Ammon's horn (tissue), 1 donor: ENCODE data around the gene IGF1R.

ENCODE experiments used
- DNase-seq: peaks from one replicate; pipeline ENCODE4 v3.0.0-alpha.2; 2016; ENCODE audit warnings: low spot score

Gene IGF1R

DNA sequence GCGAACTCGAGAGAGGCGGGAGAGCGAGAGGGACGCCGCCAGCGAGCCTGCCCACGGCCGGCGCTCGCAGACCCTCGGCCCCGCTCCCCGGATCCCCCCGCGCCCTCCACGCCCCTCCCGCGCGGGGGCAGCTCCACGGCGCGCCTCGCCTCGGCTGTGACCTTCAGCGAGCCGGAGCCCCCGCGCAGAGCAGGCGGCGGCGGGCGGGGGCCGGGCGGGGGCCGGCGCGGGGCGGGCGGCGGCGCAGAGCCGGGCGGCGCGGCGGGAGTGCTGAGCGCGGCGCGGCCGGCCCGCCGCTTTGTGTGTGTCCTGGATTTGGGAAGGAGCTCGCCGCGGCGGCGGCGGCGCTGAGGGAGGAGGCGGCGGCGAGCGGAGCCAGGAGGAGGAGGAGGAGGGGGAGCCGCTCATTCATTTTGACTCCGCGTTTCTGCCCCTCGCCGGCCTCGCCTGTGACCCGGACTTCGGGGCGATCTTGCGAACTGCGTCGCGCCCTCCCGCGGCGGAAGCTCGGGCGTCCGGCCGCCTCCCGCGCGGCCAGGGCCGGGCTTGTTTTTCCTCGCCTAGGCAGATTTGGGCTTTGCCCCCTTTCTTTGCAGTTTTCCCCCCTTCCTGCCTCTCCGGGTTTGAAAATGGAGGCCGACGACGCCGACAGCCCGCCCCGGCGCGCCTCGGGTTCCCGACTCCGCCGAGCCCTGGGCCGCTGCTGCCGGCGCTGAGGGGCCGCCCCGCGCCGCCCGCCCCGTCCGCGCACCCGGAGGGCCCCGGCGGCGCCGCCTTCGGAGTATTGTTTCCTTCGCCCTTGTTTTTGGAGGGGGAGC is 524 bp downstream of the IGF1R start:
- DNase-seq: peak; percentile 51

DNA sequence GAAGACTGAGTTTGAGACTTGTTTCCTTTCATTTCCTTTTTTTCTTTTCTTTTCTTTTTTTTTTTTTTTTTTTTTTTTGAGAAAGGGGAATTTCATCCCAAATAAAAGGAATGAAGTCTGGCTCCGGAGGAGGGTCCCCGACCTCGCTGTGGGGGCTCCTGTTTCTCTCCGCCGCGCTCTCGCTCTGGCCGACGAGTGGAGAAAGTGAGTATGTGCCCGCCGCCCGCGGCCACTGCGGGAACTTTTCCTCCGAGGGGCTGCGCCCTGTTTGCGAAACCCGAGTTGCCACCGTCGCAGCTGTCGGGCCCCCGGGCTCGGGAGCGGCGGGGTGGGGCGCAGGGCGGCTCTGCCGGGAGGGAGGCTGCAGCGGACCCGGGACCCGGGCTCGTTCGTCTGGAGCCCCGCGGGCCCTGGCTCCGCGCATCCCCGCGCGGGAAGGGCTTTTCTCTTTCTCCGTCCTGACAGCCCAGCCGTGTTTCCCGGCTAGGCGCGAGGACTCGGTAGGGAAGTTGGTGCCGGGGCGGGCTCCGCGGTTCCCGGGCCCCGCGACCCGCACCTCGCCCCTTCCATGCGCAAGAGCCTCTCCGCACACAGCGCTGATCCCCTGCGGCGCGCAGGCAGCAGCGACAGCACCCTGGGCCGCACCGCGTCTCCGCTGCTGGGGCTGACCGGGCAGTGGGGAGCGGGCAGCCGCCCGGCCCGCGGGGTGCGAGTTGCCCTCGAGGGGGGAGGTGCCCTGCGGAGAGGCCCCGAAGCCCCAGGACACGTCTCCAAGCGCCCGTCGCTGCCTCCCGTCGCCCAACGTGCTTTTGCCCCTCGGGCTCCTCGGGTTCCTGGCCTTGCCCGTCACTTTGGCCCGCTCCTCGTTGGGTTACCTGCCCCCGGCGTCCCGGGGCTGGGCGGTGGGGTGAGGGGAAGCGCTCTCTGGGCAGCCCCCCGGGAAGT is 1.4 kb downstream of the IGF1R start:
- DNase-seq: no peak

DNA sequence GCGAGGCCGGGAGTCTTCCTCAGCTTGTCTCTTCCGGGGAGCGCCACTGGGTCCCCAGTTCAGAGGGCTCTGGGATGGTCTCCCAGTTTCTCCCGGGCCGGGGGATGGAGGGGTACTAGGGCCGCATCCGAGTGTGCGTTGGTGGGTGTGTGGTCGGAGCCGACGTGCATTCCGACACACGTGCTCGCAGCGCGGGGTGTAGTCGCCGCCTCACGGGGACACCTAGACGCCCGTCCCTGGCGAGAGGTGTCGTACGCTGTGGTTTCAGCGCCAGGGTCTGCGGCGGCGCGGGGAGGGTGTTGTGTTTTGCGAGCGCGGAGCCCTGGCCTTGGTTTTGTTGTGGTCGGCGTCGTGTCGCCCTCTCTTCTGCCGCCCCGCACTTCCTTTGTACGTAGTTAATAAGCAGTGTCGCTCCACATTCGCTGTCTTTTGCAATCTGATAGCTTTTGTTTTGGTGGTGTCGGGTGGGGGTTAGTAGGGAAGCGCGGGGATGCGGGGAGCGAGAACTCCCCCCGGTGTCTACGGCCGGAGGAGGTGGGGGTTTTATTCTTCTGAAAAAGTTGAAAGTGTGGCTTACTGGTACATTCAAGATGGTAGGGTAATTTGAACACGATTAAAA is 2.2 kb downstream of the IGF1R start:
- peak; percentile 37 for DNase-seq

DNA sequence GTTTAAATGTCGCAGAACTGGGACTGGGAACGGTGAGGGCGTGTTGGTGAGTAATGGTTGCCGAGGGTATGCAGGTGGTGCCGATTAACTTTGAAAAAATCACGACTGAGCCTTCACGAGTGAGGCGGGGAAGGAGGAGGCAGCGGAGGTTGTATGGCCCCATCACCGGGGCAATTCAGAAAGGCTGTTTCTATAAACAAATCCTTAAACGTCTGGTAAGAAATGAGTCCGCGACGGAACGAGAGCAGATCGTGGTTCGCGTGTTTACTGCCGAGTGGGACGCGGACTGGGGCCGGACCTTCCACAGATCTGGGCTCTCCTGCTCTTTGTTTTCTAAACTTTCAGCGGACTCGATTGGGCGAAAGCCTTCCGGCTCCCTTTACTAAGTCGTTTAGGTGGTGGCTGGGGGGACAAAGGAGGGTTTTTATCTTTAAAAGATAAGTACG is 2.7 kb downstream of the IGF1R start:
- no peak for DNase-seq

DNA sequence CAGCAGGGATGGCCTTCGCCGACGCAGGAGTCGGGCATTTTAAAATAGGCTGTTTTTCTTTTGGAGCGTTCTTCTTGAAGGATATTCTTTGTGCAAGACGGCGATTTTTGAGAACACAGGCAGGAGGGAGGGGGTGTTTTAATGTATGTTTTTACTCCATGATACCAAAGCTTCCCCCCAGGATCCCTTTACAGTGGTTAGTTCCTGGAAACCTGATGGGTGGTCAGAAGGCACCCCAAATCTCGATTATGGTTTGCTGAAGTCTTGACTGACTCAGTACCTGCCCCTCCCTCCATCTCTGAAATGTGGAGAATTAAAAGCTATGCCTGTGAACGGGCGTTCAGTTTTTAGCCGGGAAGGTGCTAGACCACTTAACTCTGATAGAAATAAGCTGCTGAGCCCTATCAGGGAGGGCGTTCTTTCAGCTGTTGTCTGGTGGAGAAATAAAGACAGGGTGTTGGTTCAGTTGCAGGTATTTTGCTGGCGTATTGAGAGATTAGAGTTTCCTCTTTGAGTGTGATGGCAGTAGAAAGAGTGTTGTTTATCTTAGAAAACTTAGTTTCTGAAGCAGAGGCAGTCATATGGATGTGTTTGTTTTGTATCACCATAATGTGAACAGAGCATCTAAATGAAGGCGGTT is 3.4 kb downstream of the IGF1R start:
- no peak for DNase-seq

DNA sequence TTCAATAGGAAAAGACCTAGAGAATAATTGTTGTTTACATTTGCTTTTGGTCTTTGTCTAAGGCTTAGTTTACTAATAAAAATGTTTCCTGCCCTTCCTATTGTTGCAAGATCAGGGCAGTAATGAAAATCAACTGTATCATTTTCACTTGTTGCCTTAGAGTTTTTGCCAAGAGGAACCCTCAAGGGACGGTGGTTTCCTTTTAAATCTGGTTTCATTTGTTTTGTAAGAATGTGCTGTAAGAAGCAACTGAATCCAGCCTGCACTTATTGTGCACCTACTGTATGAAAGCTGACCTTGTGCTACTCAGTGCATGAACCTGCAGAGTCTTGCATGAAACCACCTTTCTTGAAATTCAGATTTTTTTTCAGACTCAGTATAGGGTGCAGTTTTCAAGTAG is 5.3 kb downstream of the IGF1R start:
- DNase-seq: no peak

DNA sequence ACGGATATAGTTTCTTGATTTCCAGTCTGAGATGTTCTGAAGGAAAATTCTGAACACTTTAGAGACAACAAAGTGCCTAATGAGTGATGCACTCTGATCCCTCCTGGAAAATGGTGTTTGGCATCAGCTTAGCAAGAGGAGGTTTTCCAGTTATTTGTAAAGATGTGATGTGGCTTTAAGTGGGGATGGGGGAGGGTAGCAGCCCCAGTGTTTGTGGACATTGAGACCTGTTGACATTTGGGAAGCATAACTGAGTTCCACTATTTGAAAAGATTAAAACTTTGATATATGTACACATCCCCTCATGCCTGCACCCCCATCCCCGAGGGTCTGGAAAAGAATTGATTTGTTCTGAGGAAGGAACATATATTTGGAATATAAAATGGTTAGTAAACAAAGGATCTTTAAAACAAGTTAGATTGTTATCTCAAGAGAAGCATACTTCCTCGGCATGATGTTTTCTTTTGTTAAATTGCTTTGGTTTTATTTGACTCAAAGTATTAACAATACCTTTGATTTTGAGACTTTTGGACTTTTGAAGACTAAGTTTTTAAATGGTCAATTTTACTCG is 6.5 kb downstream of the IGF1R start:
- no peak for DNase-seq

DNA sequence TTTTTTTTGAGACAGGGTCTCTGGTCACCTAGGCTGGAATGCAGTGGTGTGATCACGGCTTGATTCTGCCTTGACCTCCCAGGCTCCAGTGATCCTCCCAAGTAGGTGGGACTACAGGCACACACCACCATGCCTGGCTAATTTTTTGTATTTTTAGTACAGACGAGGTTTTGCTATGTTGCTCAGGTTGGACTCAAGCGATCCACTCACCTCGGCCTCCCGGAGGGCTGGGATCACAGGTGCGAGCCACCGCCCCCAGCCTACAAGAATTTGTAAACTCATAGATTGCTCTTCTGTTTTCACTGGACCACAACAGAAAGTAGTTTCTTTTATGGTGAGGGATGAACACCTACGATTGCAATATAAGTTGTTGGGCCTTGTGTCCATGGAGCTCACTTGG is 7.4 kb downstream of the IGF1R start:
- DNase-seq: no peak

DNA sequence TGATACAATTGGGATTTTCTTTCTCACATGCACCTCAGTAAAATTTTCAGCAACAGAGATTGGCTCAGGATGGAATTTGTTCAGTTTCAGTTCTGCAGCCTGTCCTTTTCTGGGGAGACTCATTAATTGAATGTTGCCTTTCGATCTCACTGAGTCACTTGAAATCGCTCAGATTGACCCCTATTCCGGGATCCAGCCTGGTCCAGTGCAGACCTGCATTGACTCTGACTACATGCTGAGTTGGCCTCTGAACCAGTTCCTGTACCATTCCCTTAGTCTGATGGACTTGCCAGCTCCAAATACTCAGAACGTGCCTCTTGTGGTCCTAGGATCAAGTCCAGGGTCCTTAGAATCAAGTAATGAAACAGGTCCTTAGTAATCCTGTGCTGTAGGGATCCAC is 9.4 kb downstream of the IGF1R start:
- no peak for DNase-seq

DNA sequence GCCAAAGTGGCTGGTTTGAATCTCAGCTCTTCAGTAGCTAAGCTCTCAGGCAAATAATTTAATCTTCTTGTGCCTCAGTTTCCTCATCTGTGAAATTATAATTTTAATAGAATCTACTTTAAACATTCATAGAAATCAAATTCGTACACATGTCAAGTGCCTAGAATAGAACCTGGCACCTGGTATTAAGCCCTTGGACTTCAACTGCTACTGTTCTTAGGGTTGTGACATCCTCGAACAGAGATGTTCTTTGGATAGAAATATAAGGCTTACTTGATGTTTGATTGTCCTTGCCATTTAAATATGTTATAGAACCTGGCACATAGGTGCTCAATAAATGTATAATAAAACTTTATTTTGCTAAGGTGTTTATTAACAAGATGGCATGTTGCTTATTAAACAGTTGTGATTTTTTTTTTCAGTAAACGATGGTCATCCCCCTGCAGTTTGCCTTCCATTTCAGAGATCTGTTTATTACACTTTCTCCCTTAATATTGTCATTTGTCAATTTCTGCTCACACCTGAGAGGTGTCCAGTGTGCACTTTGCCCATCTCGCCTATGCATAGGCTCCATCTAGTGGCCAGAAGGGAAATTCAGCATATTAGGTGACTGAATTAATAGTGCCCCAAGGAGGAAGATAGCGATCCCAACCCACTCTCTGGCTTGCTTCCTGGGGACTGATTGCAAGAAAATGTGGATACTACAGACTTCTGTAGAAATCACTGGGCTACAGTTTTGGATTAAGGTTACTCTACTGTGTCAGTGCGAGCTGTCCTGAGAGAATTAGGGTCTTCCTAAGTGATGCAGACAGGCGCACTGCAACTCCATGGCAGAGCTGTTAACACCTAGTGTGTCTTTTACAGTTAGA is 10.7 kb downstream of the IGF1R start:
- peak; percentile 71 for DNase-seq

DNA sequence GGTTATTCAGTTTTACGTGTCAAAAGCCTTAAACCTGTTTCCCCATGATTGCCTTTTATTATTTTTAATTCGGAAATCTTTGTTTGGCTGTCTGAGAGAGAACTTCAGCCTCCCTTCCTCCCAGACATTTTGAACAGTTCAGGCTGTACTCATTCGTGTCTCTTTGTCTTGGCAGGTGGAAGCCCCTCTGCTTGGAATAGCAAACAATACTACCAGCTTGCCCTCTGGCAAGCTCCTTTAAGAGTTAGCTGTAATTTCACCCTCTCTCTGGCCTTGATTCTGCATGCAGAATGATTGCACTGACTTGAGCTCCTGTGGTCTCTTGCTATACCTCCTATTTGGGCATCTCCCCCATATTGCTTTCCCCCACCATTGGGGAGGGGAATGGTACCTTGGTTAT is 11.7 kb downstream of the IGF1R start:
- no peak for DNase-seq

DNA sequence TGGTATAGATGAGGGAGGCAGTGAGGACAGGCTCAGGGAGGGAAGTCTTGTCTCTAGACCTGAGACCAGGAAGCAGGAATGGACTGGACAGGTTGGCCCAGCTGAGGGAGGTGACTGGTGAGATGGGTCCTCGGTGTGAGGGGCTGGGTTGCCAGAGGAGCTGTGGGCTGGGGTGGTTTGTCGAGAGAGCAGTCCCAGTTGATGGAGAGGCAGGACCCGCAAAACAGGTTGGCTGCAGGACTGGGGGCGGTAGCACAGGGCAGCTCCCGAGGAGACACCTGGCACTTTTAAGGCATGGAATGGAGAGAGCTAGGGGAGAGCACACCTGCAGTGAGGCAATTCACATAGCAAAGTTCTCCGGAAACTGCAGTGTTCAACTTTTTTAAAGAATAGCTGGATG is 14.7 kb downstream of the IGF1R start:
- DNase-seq: no peak

DNA sequence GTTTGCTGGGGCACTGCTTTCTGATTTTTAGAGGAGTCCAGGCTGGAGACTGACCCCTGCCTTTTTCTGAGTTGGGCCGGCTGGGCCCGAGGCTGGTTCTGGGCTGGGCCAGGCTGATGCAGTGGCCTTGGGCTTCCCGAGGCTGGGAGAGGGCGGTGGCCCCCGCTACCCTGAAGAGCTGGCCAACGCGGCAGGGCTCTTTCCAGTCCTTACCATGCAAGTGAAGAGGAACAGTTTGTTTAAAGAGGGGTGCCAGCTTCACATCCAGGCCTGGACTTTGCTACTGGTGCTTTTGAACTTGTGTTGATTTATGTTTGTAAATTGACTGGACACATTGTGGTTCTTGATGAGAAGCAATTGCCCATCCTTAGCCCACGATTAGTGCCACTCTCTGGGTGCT is 15.3 kb downstream of the IGF1R start:
- DNase-seq: no peak

DNA sequence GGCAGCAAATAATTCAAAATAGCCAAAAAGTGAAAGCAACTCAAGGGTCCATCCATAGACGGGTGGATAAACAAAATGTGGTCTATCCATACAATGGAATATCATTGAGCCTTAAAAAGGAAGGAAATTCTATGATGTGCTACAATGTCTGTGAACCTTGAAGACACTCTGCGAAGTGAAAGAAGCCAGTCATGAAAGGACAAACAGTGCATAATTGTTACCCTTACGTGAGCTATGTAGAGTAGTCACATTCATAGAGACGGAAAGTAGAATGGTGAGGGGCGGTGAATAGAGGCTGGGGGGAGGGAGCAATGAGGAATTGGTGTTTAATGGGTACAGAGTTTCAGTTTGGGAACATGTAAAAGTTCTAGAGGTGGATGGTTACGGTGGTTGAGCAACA is 18.1 kb downstream of the IGF1R start:
- no peak for DNase-seq

DNA sequence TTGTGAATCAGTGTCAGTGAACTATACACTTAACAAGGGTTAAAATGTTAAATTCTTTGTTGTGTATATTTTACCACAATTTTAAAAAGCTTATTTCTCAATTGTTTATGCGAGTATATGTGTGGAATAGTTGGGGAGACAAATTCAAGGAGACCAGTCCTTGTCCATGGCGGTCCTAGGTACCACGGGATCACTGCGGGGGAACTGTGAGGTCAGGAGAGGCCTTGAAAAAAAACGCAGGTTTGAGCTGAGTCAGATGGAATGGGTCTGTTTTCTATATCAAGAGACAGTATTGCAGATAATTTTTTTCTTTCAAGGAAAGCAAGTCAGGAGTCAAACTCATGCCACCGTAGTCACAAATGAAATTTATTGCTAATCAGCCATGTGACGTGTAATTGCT is 18.5 kb downstream of the IGF1R start:
- no peak for DNase-seq

DNA sequence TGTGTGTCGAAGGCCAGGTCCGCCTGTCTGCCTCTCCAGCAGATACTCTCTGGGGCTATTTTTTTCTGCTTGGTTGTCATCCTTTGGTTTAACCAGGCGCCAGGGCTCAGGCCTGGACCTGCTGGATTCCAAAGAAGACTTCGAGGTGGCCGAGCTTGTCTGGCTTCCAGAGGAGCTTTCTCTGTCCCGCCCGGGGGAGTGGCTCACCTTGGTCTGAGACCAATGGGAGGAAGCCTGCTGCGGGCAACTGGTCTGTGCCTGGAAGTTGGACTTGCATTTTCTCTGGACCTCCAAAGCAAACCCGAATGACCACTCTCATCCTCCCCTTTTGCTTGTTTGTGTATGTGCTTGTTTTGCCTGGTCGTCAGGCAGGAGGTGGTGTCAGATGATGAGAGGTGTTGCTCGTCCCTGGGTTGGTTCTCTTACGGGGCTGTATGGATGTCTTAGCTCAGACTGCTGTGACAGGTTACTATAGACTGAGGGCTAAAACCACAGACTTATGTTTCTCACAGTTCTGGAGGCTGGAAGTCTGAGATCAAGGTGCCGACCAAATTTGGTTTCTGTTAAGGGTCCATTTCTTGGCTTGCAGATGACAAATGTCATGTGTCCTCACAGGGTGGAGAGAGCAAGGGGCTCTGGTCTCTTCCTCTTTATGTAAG is 19.3 kb downstream of the IGF1R start:
- DNase-seq: no peak

DNA sequence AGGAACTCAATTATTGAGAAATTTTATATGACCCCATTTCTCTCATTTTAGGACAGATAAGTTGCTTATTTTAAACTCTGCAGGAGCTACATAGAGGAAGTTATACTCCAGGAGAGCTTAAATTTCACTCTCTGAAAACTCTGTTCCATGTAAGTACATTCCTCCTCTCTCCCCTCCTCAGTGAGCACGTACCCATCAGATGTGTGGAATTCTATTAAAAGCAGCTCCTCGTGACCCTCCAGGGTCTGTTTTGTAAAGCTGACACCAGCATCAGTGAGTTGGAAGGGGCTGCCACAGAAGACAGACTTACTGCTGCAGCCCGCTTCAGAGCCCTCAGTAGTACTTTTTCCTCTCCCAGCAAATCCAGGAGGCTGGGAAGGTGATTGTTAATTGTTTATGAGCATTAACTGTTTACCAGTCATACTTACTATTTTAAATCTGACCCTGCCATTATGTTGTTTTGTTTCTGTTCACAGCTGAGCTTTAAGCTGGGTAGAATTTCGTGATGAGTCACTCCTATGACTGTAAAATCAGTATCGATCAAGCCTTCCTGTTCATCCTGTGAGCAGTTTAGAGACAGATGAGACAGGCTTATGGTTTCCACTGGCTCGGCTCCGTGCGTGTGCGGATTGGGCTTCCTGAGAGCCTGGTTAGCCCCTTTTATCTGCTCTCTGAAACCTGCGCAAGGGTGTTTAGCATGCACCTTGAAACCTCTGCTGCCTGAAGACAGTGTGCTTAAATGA is 20.4 kb downstream of the IGF1R start:
- no peak for DNase-seq

DNA sequence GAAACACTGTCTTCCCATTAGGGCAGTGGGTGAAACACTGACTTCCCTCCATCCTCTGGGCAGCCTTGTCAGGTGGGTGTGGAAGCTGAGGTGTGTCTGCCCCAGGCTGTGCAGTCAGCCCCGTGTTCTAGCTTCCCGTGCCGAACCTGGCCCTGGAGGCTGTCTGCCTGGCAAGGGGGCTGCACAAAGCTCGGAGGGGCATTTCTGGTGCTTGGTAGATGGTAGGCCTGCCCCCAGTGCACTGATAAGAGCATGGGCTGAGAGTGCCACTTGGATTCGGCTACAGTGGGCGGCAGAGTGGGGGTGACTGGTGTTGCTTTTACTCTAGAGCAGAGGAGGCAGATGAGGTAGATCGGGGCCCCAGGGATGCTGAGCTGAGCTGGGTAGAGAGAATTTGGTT is 21.3 kb downstream of the IGF1R start:
- no peak for DNase-seq
